CD4-positive, alpha-beta memory T cell (primary cell): Measurements from ENCODE around the gene ETV5. TPM values are rescaled to one million over a fixed set of nuclear protein-coding genes. Genes with fewer than 3 reads are reported as not detected.

Experiments used
- CTCF ChIA-PET: fragments of 350-600 bp; sonication (Branson Sonifier 250); formaldehyde crosslinking; loops from one replicate; lab custom pipeline; 2021; ENCODE audit warnings: inconsistent platforms; ENCODE audit not compliant: partially characterized antibody; lab: Charles Lee
- POLR2A ChIA-PET: fragments of 350-600 bp; sonication (Branson Sonifier 250); formaldehyde crosslinking; loops from one replicate; lab custom pipeline; 2021; ENCODE audit not compliant: partially characterized antibody; lab: Charles Lee
- DNase-seq, 5 donors: peaks; one replicate each; pipeline versions ENCODE4 v3.0.0 to v3.0.0-alpha.2; 2020 to 2022; ENCODE audit warnings: mixed read lengths in 1 of 5
- H3K27ac ChIP-seq: one replicate; pipeline ENCODE4 v1.7.0; 2013; ENCODE audit warnings: low read depth, low read length
- H3K27me3 ChIP-seq: 2 replicates; pipeline ENCODE4 v1.7.0; 2013; ENCODE audit warnings: mild to moderate bottlenecking, low read length, moderate library complexity; ENCODE audit not compliant: insufficient read depth
- H3K36me3 ChIP-seq: 2 replicates; pipeline ENCODE4 v1.7.0; 2013; ENCODE audit warnings: mild to moderate bottlenecking, low read length, moderate library complexity; ENCODE audit not compliant: insufficient read depth
- H3K4me1 ChIP-seq: 2 replicates; pipeline ENCODE4 v1.7.0; 2013; ENCODE audit warnings: mild to moderate bottlenecking, low read length, moderate library complexity; ENCODE audit not compliant: insufficient read depth
- H3K4me3 ChIP-seq, 2 donors: one replicate each; pipeline ENCODE4 v1.7.0; 2013; ENCODE audit warnings: low read length in 2 of 2, mild to moderate bottlenecking in 1 of 2
- H3K9me3 ChIP-seq, 2 donors: one replicate each; pipeline ENCODE4 v1.7.0; 2013; ENCODE audit warnings: low read length in 2 of 2, control low read depth in 1 of 2; ENCODE audit not compliant: control insufficient read depth in 1 of 2
- H3K27ac Mint-ChIP-seq, 7 donors: one replicate each; pipeline ENCODE4 v1.8.0; 2020 to 2021; ENCODE audit warnings: mixed read lengths in 7 of 7, mild to moderate bottlenecking in 6 of 7, inconsistent platforms in 3 of 7, moderate library complexity in 3 of 7
- H3K27me3 Mint-ChIP-seq, 2 donors: one replicate each; pipeline ENCODE4 v1.8.0; 2020 to 2021; ENCODE audit warnings: mixed read lengths in 2 of 2
- H3K36me3 Mint-ChIP-seq, 2 donors: one replicate each; pipeline ENCODE4 v1.8.0; 2020 to 2021; ENCODE audit warnings: mixed read lengths in 2 of 2, inconsistent platforms in 1 of 2, mild to moderate bottlenecking in 1 of 2
- H3K4me1 Mint-ChIP-seq, 4 donors: one replicate each; pipeline ENCODE4 v1.8.0; 2020 to 2021; ENCODE audit warnings: mixed read lengths in 4 of 4, mild to moderate bottlenecking in 1 of 4
- H3K4me3 Mint-ChIP-seq, 8 donors: one replicate each; pipeline ENCODE4 v1.8.0; 2020 to 2021; ENCODE audit warnings: mixed read lengths in 8 of 8, mild to moderate bottlenecking in 7 of 8, moderate library complexity in 6 of 8, inconsistent platforms in 3 of 8
- H3K9me3 Mint-ChIP-seq, 8 donors: one replicate each; pipeline ENCODE4 v1.8.0; 2020 to 2021; ENCODE audit warnings: mixed read lengths in 8 of 8, mild to moderate bottlenecking in 5 of 8, inconsistent platforms in 3 of 8, moderate library complexity in 1 of 8
- intact Hi-C: fragments of 100-400 bp; cut with micrococcal nuclease; formaldehyde crosslinking; loops from one replicate; pipeline ENCODE4 v1.15.1; 2023
- polyA plus RNA-seq, 2 donors: library from polyadenylated mRNA; unstranded; fragments of 300-500 nt; fragmentation: Illumina TruSeq; gene quantifications; one replicate each; pipeline ENCODE4 v1.2.3, GENCODE V29; 2021
- total RNA-seq, 2 experiments: library from RNA; stranded (reverse); gene quantifications; one replicate each; pipeline ENCODE4 v1.2.3, GENCODE V29; 2021

ETV5 gene
- total and polyA plus RNA-seq, 4 experiments from 2014 or later = 0.81 to 1.1 TPM; not detected in 2

DNA sequence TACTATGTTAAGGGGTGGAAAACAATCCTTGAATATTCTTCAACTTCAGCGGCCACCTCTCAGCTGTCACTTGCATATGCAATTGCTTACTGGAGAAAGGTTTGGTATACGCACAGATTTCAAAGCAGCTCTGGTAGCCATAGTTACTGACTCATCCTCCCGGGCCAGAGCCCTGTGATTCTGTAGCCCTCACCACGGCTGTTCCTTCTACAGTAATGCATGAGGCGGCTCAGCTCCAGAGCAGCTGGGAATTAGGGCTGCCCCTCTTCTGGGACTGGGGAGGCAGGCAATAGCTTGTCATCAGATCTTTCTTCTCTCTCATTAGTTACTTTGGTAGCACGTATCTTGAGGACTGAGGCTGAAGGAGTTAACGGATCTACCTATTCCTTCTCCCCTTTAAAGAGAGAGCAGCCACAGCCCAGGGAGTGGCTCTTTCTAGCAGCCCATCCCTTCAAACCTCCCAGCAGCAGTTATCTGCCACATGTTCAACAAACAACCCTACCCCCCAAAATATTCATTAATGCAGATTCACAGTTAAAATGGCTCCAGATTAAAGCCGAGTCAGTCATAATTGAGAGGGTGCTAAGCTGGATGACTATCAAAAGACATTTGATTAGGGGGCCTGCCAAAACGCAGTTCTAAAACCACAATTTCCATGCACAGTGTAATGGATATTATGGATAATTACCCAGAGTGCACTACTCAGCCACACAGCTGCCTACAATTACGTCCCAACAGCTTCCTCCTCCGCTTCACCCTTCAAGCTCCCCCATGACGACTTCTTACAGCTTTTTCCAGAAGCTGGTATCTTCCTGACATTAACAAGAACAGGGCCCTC lies 54.7 kb downstream of the ETV5 start:
- Mint-ChIP-seq H3K4me1 (no peaks in the 10 kb centered on the region), H3K36me3 (no peaks in the 10 kb centered on the region), H3K9me3 (no peaks in the 10 kb centered on the region), H3K27ac (no peak overlapping the region), H3K27me3 (peaks cover 20 to 29% of the 10 kb centered on the region in 2 donors), H3K4me3 (no peak overlapping the region)
- Histone ChIP-seq H3K4me3 (no peak overlapping the region), H3K4me1 (no peaks in the 10 kb centered on the region), H3K9me3 (no peaks in the 10 kb centered on the region), H3K36me3 (no peaks in the 10 kb centered on the region), H3K27me3 (no peaks in the 10 kb centered on the region), H3K27ac (no peak overlapping the region)
- CTCF ChIA-PET = no interaction called here
- POLR2A ChIA-PET = no interaction called here
- intact Hi-C loops = no loop called here
- DNase-seq = no peak

DNA sequence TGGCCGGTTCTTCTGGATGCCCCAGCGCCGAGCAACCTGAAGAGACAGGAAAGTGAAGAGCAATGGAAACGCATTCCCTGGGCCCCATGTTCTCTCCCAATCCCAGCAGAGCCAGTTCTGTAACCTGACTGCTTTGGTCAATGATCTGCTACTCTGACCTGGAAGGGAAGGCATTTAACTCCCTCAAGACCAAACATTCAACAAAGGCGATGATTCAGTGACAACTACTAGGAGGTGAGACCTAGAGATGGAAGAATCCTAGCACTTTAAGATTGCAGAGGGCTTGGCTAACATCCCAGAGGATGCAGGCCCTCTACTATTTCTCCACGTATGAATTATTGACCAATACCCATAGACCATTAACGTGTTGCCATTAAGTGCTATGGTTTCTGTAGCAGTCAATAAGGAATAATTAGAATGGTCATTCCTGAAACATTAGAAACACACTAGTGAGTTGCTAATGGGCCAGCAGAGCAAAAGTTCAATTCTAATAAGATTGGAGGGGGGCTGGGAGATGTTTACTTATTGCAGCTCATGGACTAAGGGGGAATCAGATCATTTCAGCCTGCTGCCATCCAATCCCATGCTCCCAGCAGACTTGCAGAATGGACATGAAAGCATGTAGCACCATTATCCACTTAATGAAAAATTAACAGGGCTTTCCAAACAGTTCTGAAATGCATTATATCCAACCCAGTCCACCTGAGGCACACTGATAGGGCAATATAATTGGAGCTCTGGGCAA lies 56.6 kb downstream of the ETV5 start:
- Mint-ChIP-seq H3K9me3 (no peaks in the 10 kb centered on the region), H3K4me3 (no peak overlapping the region), H3K36me3 (no peaks in the 10 kb centered on the region), H3K27ac (no peak overlapping the region), H3K4me1 (no peaks in the 10 kb centered on the region), H3K27me3 (peaks cover 23 to 27% of the 10 kb centered on the region in 2 donors)
- intact Hi-C loops = no loop called here
- Histone ChIP-seq H3K4me3 (no peak overlapping the region), H3K36me3 (no peaks in the 10 kb centered on the region), H3K4me1 (no peaks in the 10 kb centered on the region), H3K27ac (no peak overlapping the region), H3K27me3 (no peaks in the 10 kb centered on the region), H3K9me3 (no peaks in the 10 kb centered on the region)
- CTCF ChIA-PET = no interaction called here
- no peak for DNase-seq
- POLR2A ChIA-PET = no interaction called here

DNA sequence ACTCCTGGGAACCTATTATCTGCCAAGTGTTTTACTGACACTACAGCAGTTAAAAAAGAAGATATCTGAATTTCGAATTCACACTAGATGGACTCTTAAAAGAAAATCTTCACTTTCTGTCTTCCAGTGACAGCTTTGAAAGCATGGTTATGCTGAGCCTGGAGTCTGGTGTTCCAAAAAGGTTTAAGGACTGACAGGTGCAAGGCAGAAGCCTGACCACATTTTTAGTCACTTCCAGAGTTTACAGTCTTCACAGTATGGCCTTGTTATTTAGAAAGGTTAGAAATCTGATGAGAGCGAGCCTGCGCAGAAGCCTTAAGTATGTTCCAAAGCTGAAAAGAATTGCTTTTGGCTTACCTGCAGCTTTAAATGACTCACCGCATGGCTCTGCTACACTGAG lies 59.9 kb downstream of the ETV5 start:
- H3K9me3 ChIP-seq = no peaks in the 10 kb centered on the region
- H3K36me3 Mint-ChIP-seq = no peaks in the 10 kb centered on the region
- intact Hi-C loops = no loop called here
- ChIA-PET POLR2A (no interaction called here), CTCF (no interaction called here)
- H3K36me3 ChIP-seq = no peaks in the 10 kb centered on the region
- no peak for DNase-seq
- no peaks in the 10 kb centered on the region for H3K9me3 Mint-ChIP-seq
- H3K27ac ChIP-seq = no peak overlapping the region
- H3K4me1 ChIP-seq = no peaks in the 10 kb centered on the region
- peaks cover 0 to 3% (median 0%) of the 10 kb centered on the region in 4 donors for H3K4me1 Mint-ChIP-seq
- H3K27me3 Mint-ChIP-seq = peaks cover 30 to 31% of the 10 kb centered on the region in 2 donors
- no peaks in the 10 kb centered on the region for H3K27me3 ChIP-seq
- H3K4me3 ChIP-seq = no peak overlapping the region
- no peak overlapping the region for H3K4me3 Mint-ChIP-seq
- no peak overlapping the region for H3K27ac Mint-ChIP-seq

DNA sequence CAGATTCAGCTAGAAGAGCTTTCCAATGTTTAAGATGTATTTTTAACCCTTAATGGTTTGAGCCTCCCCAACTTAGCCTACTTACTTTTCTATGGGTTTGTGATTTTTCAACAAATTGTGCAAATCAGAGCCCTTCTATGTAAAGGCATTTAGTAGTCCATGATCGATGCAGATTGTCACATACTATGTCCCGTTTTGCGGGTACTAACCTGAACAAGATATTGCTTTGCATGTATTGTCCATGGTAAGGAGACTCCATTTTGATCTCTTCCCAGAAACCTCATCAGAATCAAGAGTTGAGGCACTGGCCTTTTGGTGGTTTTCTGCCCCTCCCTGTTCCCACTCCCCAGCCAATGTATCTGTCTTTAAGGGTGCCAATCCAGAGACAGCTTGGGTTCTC lies 60.8 kb downstream of the ETV5 start:
- Mint-ChIP-seq H3K27ac (no peak overlapping the region), H3K27me3 (peaks cover 31 to 32% of the 10 kb centered on the region in 2 donors), H3K4me1 (peaks cover 0 to 3% (median 0%) of the 10 kb centered on the region in 4 donors), H3K4me3 (no peak overlapping the region), H3K36me3 (no peaks in the 10 kb centered on the region), H3K9me3 (no peaks in the 10 kb centered on the region)
- ChIA-PET CTCF (no interaction called here), POLR2A (no interaction called here)
- H3K36me3 ChIP-seq = no peaks in the 10 kb centered on the region
- no peak overlapping the region for H3K4me3 ChIP-seq
- no peaks in the 10 kb centered on the region for H3K9me3 ChIP-seq
- intact Hi-C loops = no loop called here
- no peaks in the 10 kb centered on the region for H3K4me1 ChIP-seq
- DNase-seq = no peak
- no peak overlapping the region for H3K27ac ChIP-seq
- no peaks in the 10 kb centered on the region for H3K27me3 ChIP-seq

DNA sequence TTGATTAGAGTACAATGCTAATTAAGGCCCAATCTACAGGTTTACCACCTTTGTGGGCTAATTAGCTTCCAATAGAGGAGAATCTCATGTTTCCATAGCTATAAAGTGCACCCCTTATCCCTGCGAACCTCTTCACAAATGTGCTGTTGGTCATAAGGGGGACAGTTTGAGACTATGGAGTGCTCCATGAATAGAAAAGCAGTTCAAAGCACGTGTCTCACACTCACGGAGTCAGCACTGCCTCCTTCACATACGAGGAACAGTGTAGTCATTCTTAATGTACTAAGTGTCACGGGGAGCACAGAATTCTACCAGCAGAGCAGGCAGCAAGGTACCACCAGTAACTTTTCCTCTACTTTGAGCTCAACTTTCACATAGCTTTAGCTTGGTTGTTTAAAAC lies 62.1 kb downstream of the ETV5 start:
- no peaks in the 10 kb centered on the region for H3K27me3 ChIP-seq
- ChIA-PET CTCF (interaction anchor here (1.3 kb wide), 1 partner anchor 69 kb away, joined by 4 read pairs; no protein-coding TSS in a partner anchor), POLR2A (no interaction called here)
- no peak overlapping the region for H3K4me3 ChIP-seq
- no peak overlapping the region for H3K27ac ChIP-seq
- Mint-ChIP-seq H3K9me3 (no peaks in the 10 kb centered on the region), H3K27me3 (peaks cover 26 to 32% of the 10 kb centered on the region in 2 donors), H3K27ac (no peak overlapping the region), H3K36me3 (no peaks in the 10 kb centered on the region), H3K4me3 (no peak overlapping the region), H3K4me1 (peaks cover 0 to 3% (median 0%) of the 10 kb centered on the region in 4 donors)
- DNase-seq = no peak
- H3K9me3 ChIP-seq = no peaks in the 10 kb centered on the region
- no peaks in the 10 kb centered on the region for H3K4me1 ChIP-seq
- no peaks in the 10 kb centered on the region for H3K36me3 ChIP-seq
- intact Hi-C loops = no loop called here

DNA sequence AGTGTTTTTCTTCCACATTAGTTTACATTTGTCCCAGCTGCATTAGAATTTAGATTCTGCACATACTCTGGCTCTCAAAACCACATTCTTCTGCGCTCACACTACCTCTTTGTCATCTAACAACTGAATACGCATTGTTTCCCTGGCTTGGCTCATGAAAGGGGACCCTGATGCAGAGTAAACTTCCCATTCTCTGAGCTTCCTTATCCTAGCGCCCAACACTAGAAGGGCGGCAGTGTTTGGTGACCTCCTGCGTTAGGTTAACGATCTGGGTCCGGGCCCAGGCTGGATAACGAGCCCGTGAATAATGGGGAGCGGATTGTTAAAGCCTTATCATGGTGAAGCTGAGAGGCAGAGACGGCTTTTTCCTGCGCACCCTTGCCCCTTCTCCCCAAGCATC lies 63.9 kb downstream of the ETV5 start:
- DNase-seq = no peak
- Histone ChIP-seq H3K4me3 (no peak overlapping the region), H3K27me3 (no peaks in the 10 kb centered on the region), H3K4me1 (no peaks in the 10 kb centered on the region), H3K9me3 (no peaks in the 10 kb centered on the region), H3K36me3 (no peaks in the 10 kb centered on the region), H3K27ac (no peak overlapping the region)
- Mint-ChIP-seq H3K4me3 (no peak overlapping the region), H3K4me1 (peaks cover 0 to 3% (median 0%) of the 10 kb centered on the region in 4 donors), H3K27ac (no peak overlapping the region), H3K9me3 (peaks cover 0 to 2% (median 0%) of the 10 kb centered on the region in 8 donors), H3K36me3 (no peaks in the 10 kb centered on the region), H3K27me3 (peaks cover 21 to 32% of the 10 kb centered on the region in 2 donors)
- ChIA-PET POLR2A (no interaction called here), CTCF (no interaction called here)
- intact Hi-C loops = no loop called here

DNA sequence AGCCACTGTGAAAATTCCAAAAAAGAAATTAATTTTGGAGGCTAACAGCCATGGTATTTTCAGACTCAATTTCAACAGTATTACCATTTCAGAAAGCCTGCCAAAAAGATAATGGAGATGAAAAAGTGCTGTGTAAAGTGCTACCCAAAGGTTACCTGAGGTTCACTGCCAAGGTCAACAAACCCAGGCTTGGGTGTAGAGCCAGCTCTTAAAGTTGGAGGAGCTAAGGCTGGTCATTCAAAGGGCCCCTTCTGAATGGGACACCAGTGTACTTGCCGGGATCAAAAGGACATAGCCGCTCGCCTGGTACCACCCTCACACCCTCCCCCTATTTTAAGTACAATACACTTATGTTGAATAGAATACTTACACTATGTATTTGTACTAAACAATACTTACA lies 64.5 kb downstream of the ETV5 start:
- no peaks in the 10 kb centered on the region for H3K27me3 ChIP-seq
- DNase-seq = no peak
- no peak overlapping the region for H3K4me3 ChIP-seq
- Mint-ChIP-seq H3K36me3 (no peaks in the 10 kb centered on the region), H3K27ac (no peak overlapping the region), H3K4me1 (peaks cover 0 to 3% (median 0%) of the 10 kb centered on the region in 4 donors), H3K4me3 (no peak overlapping the region), H3K9me3 (peaks cover 0 to 2% (median 0%) of the 10 kb centered on the region in 8 donors), H3K27me3 (peaks cover 21 to 32% of the 10 kb centered on the region in 2 donors)
- CTCF ChIA-PET = no interaction called here
- no peaks in the 10 kb centered on the region for H3K4me1 ChIP-seq
- H3K9me3 ChIP-seq = no peaks in the 10 kb centered on the region
- intact Hi-C loops = no loop called here
- no peaks in the 10 kb centered on the region for H3K36me3 ChIP-seq
- POLR2A ChIA-PET = no interaction called here
- no peak overlapping the region for H3K27ac ChIP-seq
